GM18519 (cell line): ENCODE measurements around the gene RITA1.

Source experiments
- ATAC-seq: cut with Tn5 transposase; IDR thresholded peaks from one replicate; pipeline ENCODE4 v1.9.1; 2021; ENCODE audit warnings: mild to moderate bottlenecking, moderate library complexity; ENCODE audit not compliant: unreplicated experiment, low FRiP score

Gene RITA1

GRCh38 chr12:113152835-113153814 is 32.4 kb upstream of the RITA1 start:
- no peak for ATAC-seq

GRCh38 chr12:113154351-113154973 is 31.1 kb upstream of the RITA1 start:
- no peak for ATAC-seq

DNA sequence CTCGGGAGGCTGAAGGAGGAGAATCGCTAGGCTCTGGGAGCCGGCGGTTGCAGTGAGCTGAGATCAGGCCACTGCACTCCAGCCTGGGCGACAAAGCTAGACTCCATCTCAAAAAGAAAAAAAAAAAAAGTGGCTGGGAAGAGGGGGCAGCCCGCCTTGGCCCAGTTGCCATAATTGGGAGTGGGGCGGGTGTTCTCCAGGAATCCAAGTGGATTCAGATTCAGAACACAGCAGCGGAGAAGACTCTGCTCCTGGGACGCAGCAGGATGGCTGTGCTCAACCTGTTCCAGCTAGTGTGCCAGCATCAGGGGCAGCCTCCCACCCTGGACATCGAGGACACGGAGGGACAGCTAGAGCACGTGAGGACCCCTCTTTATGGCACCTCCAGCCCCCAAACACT is 30.5 kb upstream of the RITA1 start:
- ATAC-seq: no peak

GRCh38 chr12:113155646-113156045 is 29.9 kb upstream of the RITA1 start:
- ATAC-seq: no peak

DNA sequence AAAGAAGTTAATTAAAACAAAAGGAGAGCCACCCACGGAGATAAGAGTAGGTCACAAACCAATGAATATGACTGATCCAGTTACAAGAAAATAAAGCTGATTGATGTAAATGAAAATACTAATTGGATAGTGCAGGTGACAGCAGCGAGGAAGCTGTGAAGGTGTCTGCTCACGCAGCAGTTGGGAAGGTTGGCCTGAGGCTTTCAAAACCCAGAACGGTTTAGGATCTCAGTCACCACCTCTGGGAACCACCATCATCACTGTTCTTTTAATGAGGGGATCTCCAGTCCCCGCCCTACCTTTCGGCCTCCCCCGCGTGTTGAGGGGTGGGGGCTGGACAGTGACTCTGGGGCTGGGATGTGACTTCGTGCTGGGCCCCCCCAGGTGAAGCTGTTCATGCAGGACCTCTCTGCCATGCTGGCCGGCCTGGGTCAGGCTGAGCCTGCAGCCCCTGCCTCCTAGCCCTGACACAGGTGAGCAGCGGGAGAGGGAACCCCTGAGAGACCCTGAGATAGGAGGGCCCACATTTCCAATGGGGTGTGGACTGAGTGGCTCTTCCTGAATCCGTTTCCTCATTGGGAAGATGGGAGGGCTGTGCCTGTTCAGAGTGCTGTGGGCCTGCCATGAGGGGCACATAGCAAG is 28.2 kb upstream of the RITA1 start:
- no peak for ATAC-seq

DNA sequence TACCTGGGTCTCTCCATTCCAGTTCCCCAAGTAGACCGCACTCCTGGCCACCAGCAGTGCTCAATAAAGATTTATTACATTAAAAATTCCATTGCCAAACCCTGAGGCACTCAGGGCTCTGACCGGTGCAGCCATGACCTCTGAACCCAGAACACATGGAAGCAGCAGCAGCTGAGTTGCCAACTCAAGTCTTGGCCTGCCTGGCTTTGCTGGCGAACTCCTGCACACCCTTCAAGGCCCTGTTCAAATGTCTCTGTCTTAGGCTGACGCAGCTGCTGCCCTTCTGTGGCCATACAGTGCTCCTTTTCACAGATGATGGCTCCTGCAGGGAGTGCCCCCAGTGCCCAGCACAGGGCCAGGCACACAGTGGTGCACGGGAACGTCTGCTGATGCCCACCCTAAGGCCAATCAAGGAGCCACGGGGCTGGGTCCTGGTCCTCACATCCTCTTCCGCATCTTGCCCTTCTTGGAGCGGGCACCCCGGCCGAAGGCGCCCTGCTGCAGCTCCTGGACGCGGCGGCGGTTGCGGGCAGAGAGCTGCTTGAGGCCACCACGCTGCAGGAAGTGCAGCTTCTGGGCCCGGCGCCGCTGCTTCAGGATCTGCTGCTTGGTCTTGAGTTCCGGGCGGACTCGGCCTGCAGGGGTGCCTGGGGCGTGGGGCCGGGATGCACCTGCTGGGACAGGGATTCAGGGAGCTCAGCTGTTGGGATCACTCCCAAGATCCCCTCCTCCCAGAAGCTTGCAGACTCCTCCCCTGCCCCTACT is 26.9 kb upstream of the RITA1 start:
- no peak for ATAC-seq

DNA sequence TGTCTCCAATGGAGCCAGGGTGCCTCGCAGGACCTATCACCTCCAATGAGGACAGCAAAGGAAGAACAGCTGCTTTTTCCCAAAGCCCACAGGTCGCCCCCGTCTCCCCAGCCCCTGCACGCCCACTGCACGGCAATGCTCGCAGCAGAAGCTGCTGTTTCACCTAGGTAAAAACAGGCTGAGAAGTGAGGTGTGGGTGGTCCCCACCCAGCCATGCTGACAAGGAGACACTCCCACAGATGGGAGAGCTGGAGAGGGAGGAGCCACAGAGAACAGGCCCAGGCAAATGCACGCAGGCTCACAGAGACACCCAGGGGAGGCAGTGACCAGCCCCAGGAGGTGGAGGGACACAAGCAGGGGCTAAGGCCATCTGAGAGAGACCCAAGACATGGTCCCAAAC is 25.6 kb upstream of the RITA1 start:
- no peak for ATAC-seq

- no peak for ATAC-seq
Observed at GRCh38 chr12:113161415-113162016, 24.0 kb upstream of the RITA1 start.

GRCh38 chr12:113162102-113163029 is 23.2 kb upstream of the RITA1 start:
- no peak for ATAC-seq

- no peak for ATAC-seq
Observed at GRCh38 chr12:113163030-113163360, 22.5 kb upstream of the RITA1 start.

- ATAC-seq: no peak
Observed at GRCh38 chr12:113164014-113164413, 21.5 kb upstream of the RITA1 start.

DNA sequence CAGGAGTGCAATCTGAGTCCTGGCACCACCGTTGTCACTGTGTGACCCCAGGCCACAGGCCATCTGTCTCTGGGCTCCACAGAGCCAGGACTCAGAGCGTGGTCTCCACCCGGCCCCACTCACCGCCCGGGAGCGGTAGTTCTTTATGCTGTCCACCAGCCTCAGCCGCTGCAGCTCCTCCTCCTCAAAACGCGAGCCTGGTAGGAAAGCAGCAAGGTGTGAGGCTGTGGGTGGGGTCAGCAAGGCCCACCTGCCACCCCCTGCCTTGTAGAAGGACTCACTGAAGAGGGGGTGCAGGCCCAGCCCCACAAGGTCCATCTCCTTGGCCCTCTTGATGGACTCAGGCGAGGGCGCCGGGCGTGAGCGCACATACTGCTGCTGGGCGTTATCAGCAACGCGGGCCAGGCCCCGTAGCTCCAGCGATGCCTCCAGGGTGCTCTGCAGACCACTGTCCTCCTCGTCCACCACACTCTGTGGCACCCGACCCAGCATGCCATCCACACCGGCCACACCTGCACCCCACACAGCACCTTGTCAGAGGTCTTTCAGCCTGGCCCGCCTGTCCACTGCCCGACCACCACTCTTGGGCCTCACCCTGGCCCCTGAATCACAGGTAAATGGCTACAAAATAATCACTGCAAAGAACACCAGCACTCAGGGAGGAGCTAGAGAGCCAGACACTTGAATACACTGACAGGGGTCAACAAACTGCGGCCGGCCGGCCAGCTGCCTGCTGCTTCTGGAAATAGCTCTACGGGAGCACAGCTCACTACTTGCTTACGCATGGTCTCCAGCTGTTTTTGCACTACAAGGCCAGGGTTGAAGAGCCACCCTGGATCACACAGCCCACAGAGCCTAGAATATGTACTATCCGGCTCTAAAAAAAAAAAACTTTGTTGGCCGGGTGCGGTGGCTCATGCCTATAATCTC is 19.7 kb upstream of the RITA1 start:
- ATAC-seq: no peak

DNA sequence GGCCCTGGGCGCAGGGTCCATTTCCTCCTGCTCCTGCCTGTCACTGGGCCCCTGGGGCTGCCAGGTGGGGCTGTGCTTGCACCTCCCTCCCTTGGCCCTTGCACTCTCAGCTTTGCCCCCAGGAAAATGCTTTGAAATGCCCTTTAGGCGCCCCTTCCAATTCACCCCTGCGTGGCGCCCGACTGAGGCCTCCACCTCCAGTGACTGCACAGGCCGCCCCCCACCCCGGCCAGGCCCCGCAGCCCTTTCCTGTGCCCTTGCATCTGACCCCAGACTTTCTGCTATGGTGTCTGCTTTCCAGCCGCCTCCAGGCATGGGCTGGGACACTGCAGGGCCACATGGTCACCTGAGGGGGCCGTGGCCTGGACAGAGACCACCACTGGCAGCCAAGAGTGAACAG is 17.7 kb upstream of the RITA1 start:
- no peak for ATAC-seq

DNA sequence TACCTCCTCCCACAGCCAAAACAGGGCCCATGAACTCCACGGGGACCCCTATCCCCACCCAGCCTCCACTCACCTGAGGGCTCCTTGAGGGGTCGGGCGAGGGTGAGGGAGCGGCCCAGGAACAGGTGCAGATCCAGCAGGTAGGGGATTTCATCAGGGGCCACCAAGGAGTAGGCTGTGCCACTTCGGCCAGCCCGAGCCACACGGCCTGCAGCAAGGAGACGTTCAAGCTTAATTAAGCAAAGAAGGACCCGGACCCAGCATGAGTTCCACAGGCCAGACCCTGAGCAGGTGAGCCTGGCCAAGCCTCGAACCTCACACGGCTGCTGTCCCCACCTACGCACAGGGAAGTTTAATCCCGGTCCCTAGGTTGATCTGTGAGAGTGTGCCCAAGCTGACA is 15.8 kb upstream of the RITA1 start:
- no peak for ATAC-seq

- no peak for ATAC-seq
Observed at GRCh38 chr12:113170457-113170856, 15.1 kb upstream of the RITA1 start.

DNA sequence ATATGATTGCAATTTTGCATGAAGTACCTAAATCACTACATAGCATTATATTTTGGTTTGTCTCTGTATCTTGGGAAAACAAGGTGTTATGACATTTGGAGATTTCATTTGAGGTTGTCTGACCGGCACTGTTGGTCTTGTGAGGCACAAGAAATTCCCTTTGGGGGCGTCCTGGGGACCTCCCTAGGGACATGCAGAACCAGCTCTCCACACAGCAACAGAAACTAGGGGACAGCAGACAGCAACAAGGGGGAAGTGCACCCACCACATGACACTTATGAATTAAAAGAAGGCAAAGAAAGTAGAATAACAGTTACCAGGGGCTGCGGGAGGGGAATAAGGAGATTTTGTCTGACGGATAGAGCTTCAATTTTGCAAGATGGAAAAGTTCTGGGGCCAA is 14.6 kb upstream of the RITA1 start:
- ATAC-seq: no peak

- ATAC-seq: no peak
Observed at GRCh38 chr12:113171543-113171942, 14.0 kb upstream of the RITA1 start.

GRCh38 chr12:113172185-113172584 is 13.3 kb upstream of the RITA1 start:
- no peak for ATAC-seq
